Breast epithelium (tissue), 4 donors: ENCODE data around the gene EEF1G. TPM values are rescaled to one million over a fixed set of nuclear protein-coding genes. Genes with fewer than 3 reads are reported as not detected.
A peak's percentile ranks its signal among the peaks of the same experiment; 100 is the strongest.

ENCODE experiments used
- DNase-seq, 2 donors: peaks; one replicate each; pipeline ENCODE4 v3.0.0-alpha.2; 2019; ENCODE audit warnings: low spot score in 2 of 2
- H3K27ac ChIP-seq, 2 donors: fragments of 200-600 bp; sonication (generic) in 1 of 2; one replicate each; pipeline ENCODE4 v1.5.1; 2016 to 2019; ENCODE audit warnings: mild to moderate bottlenecking in 1 of 2
- H3K27me3 ChIP-seq, 2 donors: fragments of 200-600 bp; sonication (generic) in 1 of 2; one replicate each; pipeline versions ENCODE4 v1.5.1 to v1.6.0; 2017 to 2019; ENCODE audit warnings: control low read depth in 1 of 2, mild to moderate bottlenecking in 1 of 2
- H3K36me3 ChIP-seq: fragments of 200-600 bp; one replicate; pipeline ENCODE4 v1.5.1; 2019
- H3K4me1 ChIP-seq, 2 donors: fragments of 200-600 bp; sonication (generic); one replicate each; pipeline ENCODE4 v1.5.1; 2016 to 2019; ENCODE audit warnings: control low read depth in 1 of 2
- H3K4me3 ChIP-seq, 3 donors: fragments of 200-600 bp; sonication (generic); 1 replicate in 2 of 3; 2 replicates in 1 of 3; pipeline ENCODE4 v1.5.1; 2016 to 2019; ENCODE audit warnings: mild to moderate bottlenecking in 3 of 3, moderate library complexity in 2 of 3
- H3K9me3 ChIP-seq, 2 donors: fragments of 200-600 bp; sonication (generic) in 1 of 2; one replicate each; pipeline ENCODE4 v1.5.1; 2016 to 2019; ENCODE audit warnings: control low read depth in 1 of 2
- POLR2A ChIP-seq: fragments of 450-650 bp; IDR thresholded peaks from one replicate; pipeline ENCODE4 v1.6.1; 2016; ENCODE audit warnings: antibody characterized with exemption, mild to moderate bottlenecking, moderate library complexity
- POLR2AphosphoS5 ChIP-seq, 3 donors: sonication (generic); formaldehyde crosslinking; IDR thresholded peaks; one replicate each; pipeline ENCODE4 v1.6.1; 2017; ENCODE audit warnings: antibody characterized with exemption in 3 of 3
- intact Hi-C: fragments of 100-400 bp; cut with DNase I; formaldehyde crosslinking; loops from one replicate; pipeline ENCODE4 v1.15.1; 2023; ENCODE audit warnings: low total_unique reads
- total RNA-seq, 3 donors: library from RNA; depleted of rRNA; stranded (reverse); fragments of >200 nt; gene quantifications; one replicate each; pipeline ENCODE4 v1.1.0, GENCODE V29; 2016
- TF ChIP-seq, protein P1 (sequence below), 3 donors: fragments of 450-650 bp; IDR thresholded peaks; one replicate each; pipeline ENCODE4 v1.5.1; 2016 to 2017; ENCODE audit warnings: antibody characterized with exemption in 3 of 3, mild to moderate bottlenecking in 3 of 3, moderate library complexity in 3 of 3

EEF1G gene
- total RNA-seq, 3 donors from 2014 or later = 1,312 to 1,961 (median 1,794) TPM

DNA sequence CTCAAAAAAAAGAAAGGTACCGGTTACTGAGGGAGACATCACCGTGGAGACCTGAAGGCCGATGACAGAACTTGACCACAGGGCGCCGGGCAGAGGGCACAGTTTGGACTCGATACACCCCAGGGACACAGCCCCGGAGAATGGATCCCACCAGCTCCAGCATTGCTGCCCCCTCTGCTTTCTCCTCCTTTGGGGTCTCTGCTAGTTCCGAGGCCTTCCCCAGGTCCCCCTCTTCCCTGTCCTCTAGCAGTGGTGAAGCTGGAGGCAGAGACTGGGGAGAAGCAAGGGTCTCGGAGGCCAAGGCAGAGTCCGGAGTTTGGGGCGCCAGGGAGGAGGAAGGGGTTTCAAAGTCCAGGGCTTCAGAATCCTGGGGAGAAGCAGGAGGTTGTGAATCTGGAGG is 4.8 kb upstream of the EEF1G start:
- Histone ChIP-seq H3K4me1 (peaks cover 0 to 9% of the 10 kb centered on the region in 2 donors), H3K4me3 (no peak overlapping the region), H3K36me3 (no peaks in the 10 kb centered on the region), H3K27ac (peak overlapping the region in 1 of 2 donors; percentile 45), H3K27me3 (no peaks in the 10 kb centered on the region), H3K9me3 (no peaks in the 10 kb centered on the region)
- intact Hi-C loops = no loop called here
- DNase-seq = no peak
- TF ChIP-seq, protein P1, sequence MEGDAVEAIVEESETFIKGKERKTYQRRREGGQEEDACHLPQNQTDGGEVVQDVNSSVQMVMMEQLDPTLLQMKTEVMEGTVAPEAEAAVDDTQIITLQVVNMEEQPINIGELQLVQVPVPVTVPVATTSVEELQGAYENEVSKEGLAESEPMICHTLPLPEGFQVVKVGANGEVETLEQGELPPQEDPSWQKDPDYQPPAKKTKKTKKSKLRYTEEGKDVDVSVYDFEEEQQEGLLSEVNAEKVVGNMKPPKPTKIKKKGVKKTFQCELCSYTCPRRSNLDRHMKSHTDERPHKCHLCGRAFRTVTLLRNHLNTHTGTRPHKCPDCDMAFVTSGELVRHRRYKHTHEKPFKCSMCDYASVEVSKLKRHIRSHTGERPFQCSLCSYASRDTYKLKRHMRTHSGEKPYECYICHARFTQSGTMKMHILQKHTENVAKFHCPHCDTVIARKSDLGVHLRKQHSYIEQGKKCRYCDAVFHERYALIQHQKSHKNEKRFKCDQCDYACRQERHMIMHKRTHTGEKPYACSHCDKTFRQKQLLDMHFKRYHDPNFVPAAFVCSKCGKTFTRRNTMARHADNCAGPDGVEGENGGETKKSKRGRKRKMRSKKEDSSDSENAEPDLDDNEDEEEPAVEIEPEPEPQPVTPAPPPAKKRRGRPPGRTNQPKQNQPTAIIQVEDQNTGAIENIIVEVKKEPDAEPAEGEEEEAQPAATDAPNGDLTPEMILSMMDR (IDR thresholded peaks at IDR 0.05) = no peak
- TF ChIP-seq POLR2AphosphoS5 (IDR thresholded peaks at IDR 0.05) = no peak
- no peak for TF ChIP-seq POLR2A

DNA sequence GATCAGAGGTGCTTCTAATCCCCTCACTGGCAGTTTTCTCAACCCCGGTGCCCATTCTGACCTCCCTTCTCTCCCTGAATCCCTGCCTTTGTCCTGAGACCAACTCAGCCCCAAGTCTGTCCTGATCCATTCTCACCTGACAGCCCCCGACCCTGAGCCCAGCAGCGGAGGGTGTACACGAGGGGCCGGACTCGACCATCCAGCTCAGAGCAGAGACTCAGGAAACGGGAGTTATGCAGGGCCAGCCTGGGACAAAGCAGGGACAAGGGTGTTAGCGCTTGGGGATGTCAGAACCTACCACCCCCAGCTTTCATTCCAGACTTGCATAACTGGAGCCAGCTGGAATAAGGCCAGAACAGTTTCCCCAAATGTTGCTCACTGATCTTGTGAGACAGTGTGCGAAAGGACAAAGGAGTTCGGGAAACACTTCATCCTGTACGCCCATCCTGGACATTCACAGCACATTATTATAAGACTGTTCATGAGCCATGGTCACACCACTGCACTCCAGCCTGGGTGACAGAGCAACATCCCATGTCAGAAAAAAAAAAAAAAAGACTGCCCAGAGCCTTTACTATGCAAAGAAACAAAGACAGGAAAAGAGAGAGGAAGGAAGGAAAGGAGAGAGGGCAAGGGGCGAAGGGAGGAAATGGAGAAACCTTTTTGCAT is 3.5 kb upstream of the EEF1G start:
- Histone ChIP-seq H3K4me3 (peak overlapping the region in 1 of 3 donors; percentile 87), H3K27ac (peak overlapping the region; percentile 61 to 95), H3K27me3 (no peaks in the 10 kb centered on the region), H3K36me3 (no peaks in the 10 kb centered on the region), H3K9me3 (no peaks in the 10 kb centered on the region), H3K4me1 (peaks cover 0 to 9% of the 10 kb centered on the region in 2 donors)
- no peak for DNase-seq
- intact Hi-C loops = no loop called here
- TF ChIP-seq POLR2AphosphoS5 (IDR thresholded peaks at IDR 0.05) (no peak), POLR2A (no peak)
- TF ChIP-seq, protein P1 (IDR thresholded peaks at IDR 0.05) = no peak

DNA sequence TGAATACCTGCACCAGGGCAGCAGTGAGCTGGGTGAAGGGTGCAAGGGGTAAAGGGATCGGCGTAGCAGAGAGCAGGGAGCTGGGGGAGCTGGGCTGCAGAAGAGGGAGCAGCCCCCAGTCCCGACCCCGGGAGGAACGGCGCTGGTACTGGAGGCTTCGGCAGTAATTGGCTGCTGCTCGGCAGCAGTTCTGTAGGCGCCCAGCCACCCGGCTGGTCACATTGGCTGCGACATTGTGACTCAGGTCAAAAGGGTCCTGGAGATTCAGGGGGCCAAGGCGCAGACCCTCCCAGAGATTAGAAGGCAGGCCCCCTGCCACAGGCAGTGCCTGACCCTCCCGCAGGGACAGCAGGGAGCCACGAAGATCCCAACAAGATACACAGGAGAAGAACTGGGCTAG is 2.1 kb upstream of the EEF1G start:
- no peak for DNase-seq
- peak overlapping the region; percentile 61 to 95 for H3K27ac ChIP-seq
- peaks cover 0 to 9% of the 10 kb centered on the region in 2 donors for H3K4me1 ChIP-seq
- H3K9me3 ChIP-seq = no peaks in the 10 kb centered on the region
- peak overlapping the region in 2 of 3 donors; percentile 87 to 88 for H3K4me3 ChIP-seq
- intact Hi-C loops = no loop called here
- H3K27me3 ChIP-seq = no peaks in the 10 kb centered on the region
- H3K36me3 ChIP-seq = no peaks in the 10 kb centered on the region
- TF ChIP-seq POLR2A = no peak
- TF ChIP-seq, protein P1 (IDR thresholded peaks at IDR 0.05) = no peak
- no peak for TF ChIP-seq POLR2AphosphoS5 (IDR thresholded peaks at IDR 0.05)

DNA sequence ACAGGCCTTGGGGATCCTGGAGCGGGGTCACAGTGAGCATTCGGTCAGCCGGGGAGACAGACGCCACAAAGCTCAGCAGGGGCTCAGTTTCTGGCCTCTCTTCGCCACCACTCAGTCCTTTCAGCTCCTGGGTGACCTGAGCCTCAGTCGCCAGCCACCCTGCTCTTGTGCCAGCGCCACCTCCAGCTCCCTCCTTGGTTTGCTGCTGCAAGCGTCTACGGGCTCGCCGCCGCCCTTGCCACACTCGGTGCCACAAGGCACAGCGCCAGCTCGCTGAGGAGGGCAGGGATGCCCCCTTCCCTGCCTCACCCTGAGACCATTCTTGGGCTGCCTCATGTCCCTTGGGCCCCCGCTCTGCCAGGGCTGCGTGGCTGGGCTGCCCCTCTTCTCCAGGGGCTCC is 1.5 kb upstream of the EEF1G start:
- Histone ChIP-seq H3K27ac (peak overlapping the region; percentile 90 to 95), H3K36me3 (no peaks in the 10 kb centered on the region), H3K4me3 (peak overlapping the region; percentile 76 to 88 (median 87)), H3K9me3 (no peaks in the 10 kb centered on the region), H3K27me3 (no peaks in the 10 kb centered on the region), H3K4me1 (peaks cover 0 to 9% of the 10 kb centered on the region in 2 donors)
- TF ChIP-seq, protein P1 (IDR thresholded peaks at IDR 0.05) = no peak
- TF ChIP-seq POLR2A (no peak), POLR2AphosphoS5 (IDR thresholded peaks at IDR 0.05) (no peak)
- intact Hi-C loops = no loop called here
- DNase-seq = no peak

DNA sequence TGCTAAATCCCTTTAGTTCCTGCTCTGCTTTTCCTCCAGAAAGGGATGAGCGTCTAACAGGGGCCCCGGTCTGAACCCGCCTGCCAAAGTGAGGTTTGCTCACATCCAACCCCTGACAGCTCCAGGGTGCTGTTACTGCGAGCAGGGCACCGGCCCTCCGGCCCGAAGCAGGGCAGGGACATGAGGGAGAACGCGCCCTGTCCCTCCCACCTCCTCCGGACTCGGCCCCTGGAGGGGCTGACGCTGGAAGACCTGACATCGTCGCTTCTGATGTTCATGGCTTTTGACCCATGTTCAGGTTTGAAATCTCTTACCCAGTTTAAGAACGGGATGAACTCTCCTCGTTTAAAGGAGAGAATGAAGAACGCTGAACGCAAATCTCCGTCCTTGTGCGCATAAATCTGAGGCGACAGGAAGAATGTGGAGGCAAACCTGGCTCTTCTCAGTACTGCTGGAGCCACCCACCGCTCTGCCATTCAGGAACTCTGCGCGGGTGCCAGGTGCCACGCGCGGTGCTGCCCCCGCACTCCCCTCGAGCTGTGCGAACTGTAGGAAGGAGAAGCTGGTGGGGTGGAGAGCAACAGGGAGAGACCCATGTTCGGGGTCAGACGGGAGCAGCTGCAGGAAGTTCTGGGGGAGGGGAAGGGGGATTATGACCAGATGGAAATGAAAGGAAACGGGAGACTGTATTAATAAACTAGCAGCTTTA is 826 bp upstream of the EEF1G start:
- DNase-seq = peak in 1 of 2 donors; percentile 32
- H3K27ac ChIP-seq = peak overlapping the region; percentile 90 to 95
- intact Hi-C loops = no loop called here
- no peaks in the 10 kb centered on the region for H3K27me3 ChIP-seq
- H3K4me3 ChIP-seq = peak overlapping the region; percentile 76 to 88 (median 87)
- no peaks in the 10 kb centered on the region for H3K36me3 ChIP-seq
- peak in 1 of 3 donors; percentile 23 for TF ChIP-seq POLR2AphosphoS5 (IDR thresholded peaks at IDR 0.05)
- TF ChIP-seq POLR2A = no peak
- H3K9me3 ChIP-seq = no peaks in the 10 kb centered on the region
- peaks cover 0 to 9% of the 10 kb centered on the region in 2 donors for H3K4me1 ChIP-seq
